Measurements from ENCODE around the gene ANKS6.

The ANKS6 gene

DNA sequence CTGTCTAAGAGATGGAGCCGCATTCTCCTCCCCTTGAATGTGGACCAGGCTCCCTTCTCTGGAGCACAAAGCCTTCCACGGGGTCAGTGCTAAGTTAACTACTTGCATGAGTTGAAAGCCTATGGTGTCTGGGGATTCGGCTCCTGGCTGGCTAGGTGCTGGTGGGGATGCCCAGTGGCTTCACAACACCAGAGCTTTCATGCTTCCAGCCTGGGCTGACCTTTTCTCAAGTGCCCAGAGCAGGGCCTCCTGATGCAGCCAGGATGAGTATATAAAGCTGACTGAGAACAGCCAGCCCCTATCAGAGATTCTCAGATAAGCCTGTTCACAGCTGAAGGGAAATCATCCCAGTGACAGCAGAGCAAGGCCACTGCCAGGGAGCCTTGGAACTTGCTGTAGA, 22.9 kb upstream of the ANKS6 start:
- Histone ChIP-seq H3K9ac (no peak overlapping the region), H3K4me1 (no peaks in the 10 kb centered on the region), H3K36me3 (peaks cover 8% of the 10 kb centered on the region; the same call in 1 of the 2 replicates), H3K4me3 (no peak overlapping the region), H3K27me3 (no peaks in the 10 kb centered on the region), H3K27ac (no peak overlapping the region), H4K20me1 (no peaks in the 10 kb centered on the region), H3K9me3 (peaks cover 15% of the 10 kb centered on the region), H3K4me2 (no peak overlapping the region)
- no peak for TF ChIP-seq Cebpa-rat (IDR thresholded peaks at IDR 0.05)

DNA sequence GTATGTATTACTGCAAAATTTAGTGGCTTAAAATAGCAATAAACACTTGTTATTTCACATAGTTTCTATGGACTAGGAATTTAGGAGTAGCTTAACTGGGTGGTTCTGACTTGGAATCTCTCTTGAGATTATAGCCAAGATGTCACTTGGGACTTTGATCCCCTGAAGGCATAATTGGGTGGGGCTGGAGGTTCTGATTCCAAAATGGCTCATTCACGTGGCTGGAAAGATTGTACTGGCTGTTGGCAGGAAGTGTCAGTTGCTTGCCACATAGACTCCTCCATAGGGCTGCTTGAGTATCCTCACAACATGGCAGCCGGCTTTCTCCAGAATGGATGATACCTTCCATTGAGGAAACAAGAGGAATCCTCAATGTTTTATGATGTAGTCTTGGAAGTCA, 22.4 kb upstream of the ANKS6 start:
- Histone ChIP-seq H4K20me1 (no peaks in the 10 kb centered on the region), H3K9ac (no peak overlapping the region), H3K36me3 (0 out of 2 replicates have a peak, but pooled peaks cover 4% of the 10 kb centered on the region), H3K27me3 (no peaks in the 10 kb centered on the region), H3K9me3 (peaks cover 10% of the 10 kb centered on the region), H3K4me2 (no peak overlapping the region), H3K27ac (no peak overlapping the region), H3K4me1 (no peaks in the 10 kb centered on the region), H3K4me3 (no peak overlapping the region)
- TF ChIP-seq Cebpa-rat (IDR thresholded peaks at IDR 0.05): no peak

DNA sequence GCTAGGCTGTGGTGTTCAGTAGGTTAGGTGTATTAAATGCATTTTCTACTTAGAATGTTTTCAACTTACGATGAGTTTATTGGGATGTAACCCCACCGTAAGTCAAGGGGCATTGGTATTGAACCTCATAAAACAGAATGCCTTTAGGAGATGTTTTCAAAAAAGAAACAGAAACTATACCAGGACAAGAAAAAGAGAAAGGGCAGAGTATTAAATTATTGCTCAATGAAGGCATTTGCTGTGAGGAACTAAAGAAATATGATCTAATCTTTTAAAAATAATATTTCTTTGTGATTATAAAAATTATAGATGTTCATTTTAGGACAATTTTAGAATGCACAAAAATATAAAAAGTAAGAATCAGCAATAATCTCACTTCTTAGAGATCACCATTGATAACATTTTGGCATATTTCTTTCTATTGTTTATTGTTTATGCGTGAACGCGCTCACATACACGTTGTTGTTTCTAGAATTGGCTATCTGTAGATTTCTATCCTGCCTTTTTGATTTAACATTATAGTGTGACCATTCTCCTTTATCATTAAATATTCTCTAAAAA, 19.1 kb upstream of the ANKS6 start:
- Histone ChIP-seq H3K27me3 (no peaks in the 10 kb centered on the region), H3K4me1 (no peaks in the 10 kb centered on the region)

DNA sequence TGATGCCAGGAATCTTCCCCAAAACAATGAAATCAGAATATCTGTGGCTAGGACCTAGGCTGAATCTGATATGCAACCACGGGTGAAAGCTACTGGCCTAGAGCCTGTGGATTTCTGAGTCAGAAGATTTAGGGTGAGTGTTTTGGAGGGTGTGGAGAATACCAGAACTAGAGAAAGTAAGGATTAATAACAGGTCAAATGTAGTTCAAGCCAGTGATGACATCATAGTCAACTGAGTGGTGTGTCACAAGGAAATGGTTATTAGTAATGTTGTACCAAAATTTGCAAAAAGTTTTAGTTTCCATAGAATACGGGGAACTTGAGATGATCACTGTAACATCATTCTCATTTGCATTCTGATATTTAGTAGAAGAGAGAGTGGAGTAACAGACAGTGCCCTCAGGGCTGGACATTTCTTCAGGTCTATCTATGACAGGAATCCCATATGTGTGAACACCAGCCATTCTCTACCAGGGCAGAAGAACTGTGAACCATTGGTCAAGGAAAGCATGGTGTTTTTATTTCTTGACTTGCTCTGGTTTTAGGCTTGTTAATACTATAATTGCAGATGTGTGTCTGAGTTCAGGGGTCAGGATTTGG, 14.8 kb upstream of the ANKS6 start:
- Histone ChIP-seq H3K9ac (no peak overlapping the region), H3K4me3 (no peak overlapping the region), H3K36me3 (no peaks in the 10 kb centered on the region), H3K4me1 (peaks cover 20% of the 10 kb centered on the region), H3K4me2 (no peak overlapping the region), H3K9me3 (peaks cover 12% of the 10 kb centered on the region), H4K20me1 (peaks cover 5% of the 10 kb centered on the region; the same call in 1 of the 2 replicates), H3K27ac (no peak overlapping the region), H3K27me3 (peaks cover 10% of the 10 kb centered on the region)
- TF ChIP-seq Cebpa-rat (IDR thresholded peaks at IDR 0.05): no peak

More for the DNA sequence above, 19.1 kb upstream of the ANKS6 start:
- no peak overlapping the region for H3K27ac ChIP-seq
- H4K20me1 ChIP-seq: no peaks in the 10 kb centered on the region
- no peak overlapping the region for H3K4me3 ChIP-seq
- peaks cover 19% of the 10 kb centered on the region for H3K9me3 ChIP-seq
- H3K4me2 ChIP-seq: no peak overlapping the region
- TF ChIP-seq Cebpa-rat (IDR thresholded peaks at IDR 0.05): no peak
- H3K9ac ChIP-seq: no peak overlapping the region
- 0 out of 2 replicates have a peak, but pooled peaks cover 4% of the 10 kb centered on the region for H3K36me3 ChIP-seq

DNA sequence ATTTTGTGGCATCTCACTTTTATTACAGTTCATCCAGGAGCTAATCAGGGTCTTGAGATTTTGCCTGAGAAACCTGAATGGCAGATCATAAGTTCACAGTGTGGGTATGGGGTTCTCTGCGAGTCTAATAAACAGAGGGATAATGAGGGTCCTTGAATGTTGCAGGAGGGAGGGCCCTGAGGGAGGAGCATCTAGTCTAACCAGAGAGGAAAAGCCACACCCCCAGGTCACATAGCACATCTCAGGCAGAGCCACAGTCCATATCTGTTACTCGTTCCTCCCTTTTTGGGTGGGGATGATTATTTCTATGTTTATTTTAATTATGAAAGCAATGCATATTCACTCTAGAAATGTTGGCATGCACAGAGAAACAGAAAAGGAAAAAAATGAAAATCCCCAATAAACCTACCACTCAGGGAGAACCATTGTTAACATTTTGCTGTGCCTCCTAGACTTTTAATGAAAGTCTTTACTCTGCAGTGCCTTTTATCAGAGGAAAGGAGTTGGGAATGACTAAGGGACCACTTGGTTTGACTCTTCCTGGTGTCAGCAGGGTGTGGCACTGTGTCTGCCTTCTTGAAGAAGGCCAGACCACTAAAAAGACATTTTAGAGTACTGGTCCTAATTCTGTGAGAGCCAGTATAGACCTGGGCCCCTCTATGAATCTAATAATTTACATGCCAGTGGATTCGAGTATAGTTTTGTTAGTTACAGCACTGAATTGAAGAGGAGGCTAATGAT, 13.9 kb upstream of the ANKS6 start:
- Histone ChIP-seq H3K4me2 (no peak overlapping the region), H3K4me3 (no peak overlapping the region), H3K27ac (no peak overlapping the region), H4K20me1 (peaks cover 5% of the 10 kb centered on the region; the same call in 1 of the 2 replicates), H3K36me3 (no peaks in the 10 kb centered on the region), H3K9me3 (peaks cover 12% of the 10 kb centered on the region), H3K27me3 (peaks cover 10% of the 10 kb centered on the region), H3K9ac (no peak overlapping the region), H3K4me1 (peaks cover 20% of the 10 kb centered on the region)
- no peak for TF ChIP-seq Cebpa-rat (IDR thresholded peaks at IDR 0.05)

DNA sequence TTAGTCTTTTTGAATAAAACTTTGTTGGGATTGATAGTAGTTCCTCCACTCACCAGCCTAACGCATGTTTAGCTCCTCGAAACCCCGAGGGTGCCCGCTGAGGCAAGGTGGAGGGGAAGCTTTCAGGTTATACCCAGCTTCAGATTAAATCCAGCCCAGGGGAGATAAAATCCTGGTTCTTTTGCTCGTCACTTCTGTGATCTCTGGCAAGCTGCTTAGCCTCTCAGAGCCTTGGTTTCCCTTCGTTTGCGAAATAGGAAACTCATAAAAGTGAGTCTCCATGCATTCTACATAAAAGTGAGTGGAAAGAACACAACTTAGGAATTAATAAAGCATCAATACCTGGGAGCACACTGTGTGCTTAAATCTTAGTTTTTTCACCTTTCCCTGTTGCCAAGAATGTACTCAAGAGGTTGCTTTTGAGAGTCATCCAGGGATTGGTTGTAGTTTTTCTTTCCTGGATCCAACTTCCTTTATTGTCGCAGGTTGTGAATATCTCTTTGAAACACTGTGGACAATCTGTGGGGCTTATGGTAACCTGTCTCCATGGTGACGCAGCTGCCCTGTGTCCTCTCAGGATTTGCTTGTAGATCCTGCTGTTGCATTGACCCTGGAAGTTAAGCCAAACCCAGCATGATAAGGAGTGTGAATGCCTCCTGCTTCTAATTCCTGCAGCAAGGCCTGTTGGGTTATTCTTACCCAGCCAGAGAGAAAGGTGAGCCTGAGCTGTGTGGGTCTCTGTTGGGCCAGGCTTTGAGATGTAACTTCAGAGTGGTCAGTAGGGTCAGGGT, 13.2 kb upstream of the ANKS6 start:
- Histone ChIP-seq H3K27me3 (peaks cover 10% of the 10 kb centered on the region), H3K9me3 (peaks cover 12% of the 10 kb centered on the region), H3K4me3 (no peak overlapping the region), H3K4me1 (peaks cover 20% of the 10 kb centered on the region), H3K36me3 (no peaks in the 10 kb centered on the region), H3K4me2 (peak overlapping the region; percentile 95; the same call in 1 of the 2 replicates), H3K9ac (no peak overlapping the region), H4K20me1 (peaks cover 5% of the 10 kb centered on the region; the same call in 1 of the 2 replicates), H3K27ac (no peak overlapping the region)
- TF ChIP-seq Cebpa-rat (IDR thresholded peaks at IDR 0.05): no peak

DNA sequence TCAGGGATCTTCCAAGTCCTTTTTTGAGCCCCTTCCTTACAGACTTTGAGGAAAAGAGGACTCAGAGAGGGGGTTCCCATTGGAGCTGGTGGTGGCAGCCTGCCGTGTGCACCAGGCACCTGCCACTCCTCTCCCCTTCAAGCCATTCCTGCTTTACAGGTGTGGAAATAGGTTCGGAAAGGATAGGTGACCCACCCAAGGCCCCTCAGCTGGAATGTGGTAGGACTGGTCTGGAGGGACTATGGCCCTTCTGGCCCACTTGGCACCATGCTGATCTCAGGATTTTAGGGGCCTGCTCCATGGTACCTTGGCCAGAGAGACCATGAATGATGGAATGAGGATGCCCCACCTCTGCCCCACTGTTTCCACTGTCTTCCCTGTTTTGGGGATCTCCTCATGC, 12.5 kb upstream of the ANKS6 start:
- H4K20me1 ChIP-seq: peaks cover 5% of the 10 kb centered on the region; the same call in 1 of the 2 replicates
- peak overlapping the region; percentile 95 for H3K4me2 ChIP-seq
- H3K4me3 ChIP-seq: peak overlapping the region; percentile 84
- H3K36me3 ChIP-seq: no peaks in the 10 kb centered on the region
- H3K9ac ChIP-seq: no peak overlapping the region
- no peak for TF ChIP-seq Cebpa-rat (IDR thresholded peaks at IDR 0.05)
- H3K4me1 ChIP-seq: peaks cover 20% of the 10 kb centered on the region
- H3K27ac ChIP-seq: no peak overlapping the region
- H3K9me3 ChIP-seq: peaks cover 12% of the 10 kb centered on the region
- peaks cover 10% of the 10 kb centered on the region for H3K27me3 ChIP-seq

DNA sequence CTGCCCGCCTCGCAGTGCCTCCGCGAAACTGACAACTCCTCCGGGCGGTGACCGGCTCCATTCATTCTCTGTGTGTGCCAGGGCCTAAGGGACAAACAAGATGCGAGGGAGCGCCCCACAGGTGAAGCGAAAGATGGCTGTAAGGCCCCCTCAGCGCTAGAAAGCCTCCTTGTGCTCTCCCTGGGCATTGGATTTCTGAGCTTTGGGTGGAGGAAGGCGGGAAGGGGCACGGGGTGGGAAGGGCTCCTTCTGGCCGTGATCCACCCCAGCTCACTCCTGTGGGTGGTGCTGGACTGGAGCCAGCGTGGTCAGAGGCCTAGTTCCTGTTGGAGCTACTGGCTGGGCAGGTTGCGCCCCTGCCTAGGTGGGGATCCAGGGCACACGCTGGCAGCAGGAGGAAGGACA, 12.1 kb upstream of the ANKS6 start:
- H3K27ac ChIP-seq: no peak overlapping the region
- peak overlapping the region; percentile 84 for H3K4me3 ChIP-seq
- peaks cover 20% of the 10 kb centered on the region for H3K4me1 ChIP-seq
- H3K27me3 ChIP-seq: peaks cover 10% of the 10 kb centered on the region
- no peak for TF ChIP-seq Cebpa-rat (IDR thresholded peaks at IDR 0.05)
- H3K9ac ChIP-seq: peak overlapping the region; percentile 70; the same call in 1 of the 2 replicates
- peaks cover 5% of the 10 kb centered on the region; the same call in 1 of the 2 replicates for H4K20me1 ChIP-seq
- no peaks in the 10 kb centered on the region for H3K36me3 ChIP-seq
- H3K9me3 ChIP-seq: peaks cover 12% of the 10 kb centered on the region
- peak overlapping the region; percentile 95 for H3K4me2 ChIP-seq

DNA sequence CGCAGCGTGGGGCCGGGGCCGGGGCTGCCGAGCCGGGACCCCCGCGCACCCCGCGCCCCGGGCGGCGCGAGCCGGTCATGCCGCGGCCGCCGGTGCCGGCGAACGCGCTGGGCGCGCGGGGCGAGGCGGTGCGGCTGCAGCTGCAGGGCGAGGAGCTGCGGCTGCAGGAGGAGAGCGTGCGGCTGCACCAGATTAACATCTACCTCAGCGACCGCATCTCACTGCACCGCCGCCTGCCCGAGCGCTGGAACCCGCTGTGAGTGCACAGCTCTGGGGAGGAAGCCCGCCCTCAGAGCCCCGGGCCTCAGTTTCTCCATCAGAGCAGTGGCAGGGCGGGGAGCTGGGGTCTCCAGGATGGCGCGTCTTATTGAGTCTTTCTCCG, 11.4 kb upstream of the ANKS6 start:
- peaks cover 5% of the 10 kb centered on the region; the same call in 1 of the 2 replicates for H4K20me1 ChIP-seq
- H3K9ac ChIP-seq: peak overlapping the region; percentile 70
- peaks cover 7% of the 10 kb centered on the region; the same call in 1 of the 2 replicates for H3K9me3 ChIP-seq
- peak overlapping the region; percentile 66 for H3K27ac ChIP-seq
- peaks cover 10% of the 10 kb centered on the region for H3K27me3 ChIP-seq
- H3K4me3 ChIP-seq: peak overlapping the region; percentile 84
- no peaks in the 10 kb centered on the region for H3K36me3 ChIP-seq
- no peak for TF ChIP-seq Cebpa-rat (IDR thresholded peaks at IDR 0.05)
- peaks cover 20% of the 10 kb centered on the region for H3K4me1 ChIP-seq
- peak overlapping the region; percentile 95 for H3K4me2 ChIP-seq

Measured in BLaER1 (cell line).